Measurements from ENCODE around the gene PILRA. TPM values are rescaled to one million over a fixed set of nuclear protein-coding genes. Genes with fewer than 3 reads are reported as not detected.

PILRA gene
- total RNA-seq, 4 donors from 2014 or later = 3.3 to 20.6 (median 6.7) TPM

DNA sequence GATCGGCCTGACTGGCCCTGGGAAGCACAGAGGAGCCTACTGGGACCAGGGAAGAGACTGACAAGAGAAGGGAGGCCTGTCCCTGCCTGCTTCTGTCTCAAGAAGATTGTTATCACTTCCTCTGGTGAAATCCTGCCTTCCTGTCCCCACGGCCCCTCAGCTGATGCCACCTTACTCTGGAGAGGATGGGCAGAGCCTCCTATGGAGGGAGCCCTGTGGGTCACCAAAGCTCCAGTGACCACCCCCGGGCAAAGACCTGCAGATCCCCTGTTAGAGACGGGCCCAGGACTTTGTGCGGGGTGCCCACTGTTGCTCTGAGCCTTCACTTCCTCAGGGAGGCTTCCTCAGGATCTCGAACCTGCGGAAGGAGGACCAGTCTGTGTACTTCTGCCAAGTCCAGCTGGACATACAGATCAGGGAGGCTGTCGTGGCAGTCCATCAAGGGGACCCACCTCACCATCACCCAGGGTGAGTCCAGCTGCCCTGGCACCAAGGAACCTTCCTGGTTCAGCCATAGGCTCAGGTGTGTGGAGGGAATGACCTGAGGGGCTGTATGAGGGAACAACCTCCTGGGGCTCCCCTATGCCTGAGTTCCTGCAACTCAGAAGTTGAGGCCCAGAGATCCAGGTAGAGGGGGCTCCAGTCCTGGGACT is 16.7 kb upstream of the PILRA start:
- H3K36me3 ChIP-seq = no peaks in the 10 kb centered on the region
- H3K4me1 ChIP-seq = no peaks in the 10 kb centered on the region
- no peak overlapping the region for H3K27ac ChIP-seq
- no peaks in the 10 kb centered on the region for H3K27me3 ChIP-seq
- no peak overlapping the region for H3K4me3 ChIP-seq
- TF ChIP-seq, protein P1, sequence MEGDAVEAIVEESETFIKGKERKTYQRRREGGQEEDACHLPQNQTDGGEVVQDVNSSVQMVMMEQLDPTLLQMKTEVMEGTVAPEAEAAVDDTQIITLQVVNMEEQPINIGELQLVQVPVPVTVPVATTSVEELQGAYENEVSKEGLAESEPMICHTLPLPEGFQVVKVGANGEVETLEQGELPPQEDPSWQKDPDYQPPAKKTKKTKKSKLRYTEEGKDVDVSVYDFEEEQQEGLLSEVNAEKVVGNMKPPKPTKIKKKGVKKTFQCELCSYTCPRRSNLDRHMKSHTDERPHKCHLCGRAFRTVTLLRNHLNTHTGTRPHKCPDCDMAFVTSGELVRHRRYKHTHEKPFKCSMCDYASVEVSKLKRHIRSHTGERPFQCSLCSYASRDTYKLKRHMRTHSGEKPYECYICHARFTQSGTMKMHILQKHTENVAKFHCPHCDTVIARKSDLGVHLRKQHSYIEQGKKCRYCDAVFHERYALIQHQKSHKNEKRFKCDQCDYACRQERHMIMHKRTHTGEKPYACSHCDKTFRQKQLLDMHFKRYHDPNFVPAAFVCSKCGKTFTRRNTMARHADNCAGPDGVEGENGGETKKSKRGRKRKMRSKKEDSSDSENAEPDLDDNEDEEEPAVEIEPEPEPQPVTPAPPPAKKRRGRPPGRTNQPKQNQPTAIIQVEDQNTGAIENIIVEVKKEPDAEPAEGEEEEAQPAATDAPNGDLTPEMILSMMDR (IDR thresholded peaks at IDR 0.05) = no peak
- no peak for TF ChIP-seq POLR2A (IDR thresholded peaks at IDR 0.05)
- no peak for DNase-seq
- H3K9me3 ChIP-seq = no peaks in the 10 kb centered on the region
- intact Hi-C loops (cut with DNase I; ENCODE audit: low total_unique reads) = no loop called here

DNA sequence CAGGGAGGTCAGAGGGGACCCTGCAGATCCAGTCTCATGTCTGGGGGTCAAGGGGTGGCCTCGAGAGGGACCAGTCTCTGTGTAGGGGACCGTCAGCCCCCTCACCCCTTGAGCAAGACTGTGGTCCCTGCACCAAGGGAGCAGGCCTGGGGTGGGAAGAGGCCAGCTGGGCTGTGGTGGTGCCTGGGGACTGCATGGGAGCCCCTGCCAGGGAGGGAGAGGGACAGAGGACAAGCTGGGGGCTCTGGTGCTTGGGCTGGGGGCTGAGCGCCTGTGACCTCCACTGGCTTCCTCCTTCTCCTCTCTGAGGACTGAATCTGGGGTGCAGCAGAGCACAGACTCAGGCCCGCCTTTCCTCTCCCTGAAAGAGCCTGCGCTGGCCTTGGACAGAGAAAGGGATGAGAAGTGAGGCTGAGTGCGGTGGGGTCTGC is 16.1 kb upstream of the PILRA start:
- H3K9me3 ChIP-seq = no peaks in the 10 kb centered on the region
- H3K27ac ChIP-seq = no peak overlapping the region
- H3K27me3 ChIP-seq = no peaks in the 10 kb centered on the region
- TF ChIP-seq, protein P1 (IDR thresholded peaks at IDR 0.05) = no peak
- TF ChIP-seq POLR2A (IDR thresholded peaks at IDR 0.05) = no peak
- DNase-seq = no peak
- no peaks in the 10 kb centered on the region for H3K36me3 ChIP-seq
- no peaks in the 10 kb centered on the region for H3K4me1 ChIP-seq
- no peak overlapping the region for H3K4me3 ChIP-seq
- intact Hi-C loops (cut with DNase I; ENCODE audit: low total_unique reads) = no loop called here

DNA sequence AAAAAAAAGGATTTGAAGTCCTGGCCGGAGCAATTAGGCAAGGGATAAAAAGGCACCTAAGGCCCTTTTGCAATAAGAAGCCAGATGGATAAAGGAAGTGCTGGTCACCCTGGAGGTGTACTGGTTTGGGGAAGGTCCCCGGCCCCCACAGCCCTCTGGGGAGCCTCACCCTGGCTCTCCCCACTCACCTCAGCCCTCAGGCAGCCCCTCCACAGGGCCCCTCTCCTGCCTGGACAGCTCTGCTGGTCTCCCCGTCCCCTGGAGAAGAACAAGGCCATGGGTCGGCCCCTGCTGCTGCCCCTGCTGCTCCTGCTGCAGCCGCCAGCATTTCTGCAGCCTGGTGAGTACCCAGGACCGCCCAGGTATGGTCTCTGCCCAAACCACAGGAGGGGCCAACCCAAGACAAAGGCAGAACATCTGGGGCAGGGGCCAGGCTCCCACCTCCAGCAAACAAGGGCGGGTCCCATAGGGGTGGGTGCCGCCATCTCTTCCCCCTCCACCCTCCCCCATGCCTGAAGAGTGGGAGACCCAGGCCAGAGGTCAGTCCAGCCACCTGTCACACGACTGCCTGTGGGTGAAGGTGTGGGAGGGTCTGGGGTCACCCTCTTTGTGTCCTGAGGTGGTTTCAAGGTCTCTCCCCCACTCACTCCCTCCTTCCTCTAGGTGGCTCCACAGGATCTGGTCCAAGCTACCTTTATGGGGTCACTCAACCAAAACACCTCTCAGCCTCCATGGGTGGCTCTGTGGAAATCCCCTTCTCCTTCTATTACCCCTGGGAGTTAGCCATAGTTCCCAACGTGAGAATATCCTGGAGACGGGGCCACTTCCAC is 15.0 kb upstream of the PILRA start, which contains the start of gene PILRB:
Gene PILRB, plus strand, starts transcription at position 91 of the 830 bp plus-strand sequence. Its CDS starts 186 bp downstream, at position 277.
- H3K36me3 ChIP-seq = no peaks in the 10 kb centered on the region
- no peak within 1 kb of the TSS for H3K27ac ChIP-seq
- no peaks in the 10 kb centered on the region for H3K9me3 ChIP-seq
- H3K4me1 ChIP-seq = no peaks in the 10 kb centered on the region
- no peak within 1 kb of the TSS for H3K4me3 ChIP-seq
- H3K27me3 ChIP-seq = no peaks in the 10 kb centered on the region
- no peak for TF ChIP-seq POLR2A (IDR thresholded peaks at IDR 0.05)
- TF ChIP-seq, protein P1 (IDR thresholded peaks at IDR 0.05) = no peak
- no peak for DNase-seq
- intact Hi-C loops (cut with DNase I; ENCODE audit: low total_unique reads) = no loop called here

DNA sequence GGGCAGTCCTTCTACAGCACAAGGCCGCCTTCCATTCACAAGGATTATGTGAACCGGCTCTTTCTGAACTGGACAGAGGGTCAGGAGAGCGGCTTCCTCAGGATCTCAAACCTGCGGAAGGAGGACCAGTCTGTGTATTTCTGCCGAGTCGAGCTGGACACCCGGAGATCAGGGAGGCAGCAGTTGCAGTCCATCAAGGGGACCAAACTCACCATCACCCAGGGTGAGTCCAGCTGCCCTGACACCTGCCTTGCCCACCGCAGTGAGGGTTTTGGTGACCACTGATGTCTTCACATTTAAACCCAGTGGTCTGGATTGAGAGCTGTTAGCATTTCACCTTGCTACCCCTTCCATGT is 14.5 kb upstream of the PILRA start:
- Histone ChIP-seq H3K4me1 (no peaks in the 10 kb centered on the region), H3K36me3 (no peaks in the 10 kb centered on the region), H3K27ac (no peak overlapping the region), H3K9me3 (no peaks in the 10 kb centered on the region), H3K27me3 (no peaks in the 10 kb centered on the region), H3K4me3 (no peak overlapping the region)
- intact Hi-C loops (cut with DNase I; ENCODE audit: low total_unique reads) = no loop called here
- DNase-seq = no peak
- no peak for TF ChIP-seq POLR2A (IDR thresholded peaks at IDR 0.05)
- TF ChIP-seq, protein P1 (IDR thresholded peaks at IDR 0.05) = no peak

Data from uterus (tissue), 4 donors.